Keratinocyte (primary cell): ENCODE results near the gene RING1. TPM values are rescaled to one million over a fixed set of nuclear protein-coding genes. Genes with fewer than 3 reads are reported as not detected.

Experiments used
- DNase-seq: peaks from one replicate; pipeline ENCODE4 v3.0.0-alpha.2; 2011; ENCODE audit warnings: low read depth, missing footprints, low spot score
- FAIRE-seq: peaks from 2 replicates; lab custom pipeline; 2011; peaks lifted over from hg19 to GRCh38; lab: Jason Lieb, UNC
- H2AFZ ChIP-seq: 2 replicates; pipeline ENCODE4 v1.6.0; 2012; ENCODE audit warnings: low read length, control low read depth, inconsistent platforms; ENCODE audit not compliant: control insufficient read depth
- H3K27ac ChIP-seq: 2 replicates; pipeline ENCODE4 v1.5.1; 2011; ENCODE audit warnings: low read length; ENCODE audit not compliant: control insufficient read depth, insufficient read depth
- H3K27me3 ChIP-seq: 3 replicates; pipeline ENCODE4 v1.6.0; 2011; ENCODE audit warnings: low read length; ENCODE audit not compliant: control insufficient read depth, insufficient read depth; ENCODE audit errors: extremely low read depth
- H3K36me3 ChIP-seq, 2 experiments: 2 replicates in 1 of 2; 3 replicates in 1 of 2; pipeline ENCODE4 v1.5.1; 2011; ENCODE audit warnings: low read length in 2 of 2, mild to moderate bottlenecking in 1 of 2; ENCODE audit not compliant: control insufficient read depth in 2 of 2, insufficient read depth in 2 of 2; ENCODE audit errors: extremely low read depth in 1 of 2
- H3K4me1 ChIP-seq: 3 replicates; pipeline ENCODE4 v1.5.1; 2011; ENCODE audit warnings: low read length; ENCODE audit not compliant: control insufficient read depth, insufficient read depth; ENCODE audit errors: extremely low read depth
- H3K4me2 ChIP-seq: 3 replicates; pipeline ENCODE4 v1.6.0; 2011; ENCODE audit warnings: low read depth, low read length; ENCODE audit not compliant: control insufficient read depth, insufficient read depth; ENCODE audit errors: extremely low read depth
- H3K4me3 ChIP-seq, 3 experiments: fragments of 200-600 bp in 1 of 3; sonication (generic) in 1 of 3; 2 replicates in 2 of 3; 3 replicates in 1 of 3; pipeline ENCODE4 v1.5.1; 2011 to 2016; ENCODE audit warnings: low read length in 3 of 3, mild to moderate bottlenecking in 3 of 3, control low read depth in 2 of 3, inconsistent platforms in 1 of 3, low read depth in 1 of 3, mixed read lengths in 1 of 3, mixed run types in 1 of 3, moderate library complexity in 1 of 3; ENCODE audit not compliant: control insufficient read depth in 2 of 3, insufficient read depth in 2 of 3; ENCODE audit errors: extremely low read depth in 1 of 3
- H3K79me2 ChIP-seq: 2 replicates; pipeline ENCODE4 v1.6.0; 2012; ENCODE audit warnings: low read length; ENCODE audit not compliant: control insufficient read depth, insufficient read depth
- H3K9ac ChIP-seq: 3 replicates; pipeline ENCODE4 v1.6.0; 2011; ENCODE audit warnings: low read length; ENCODE audit not compliant: control insufficient read depth, insufficient read depth; ENCODE audit errors: extremely low read depth
- H3K9me1 ChIP-seq: 3 replicates; pipeline ENCODE4 v1.6.0; 2011; ENCODE audit warnings: low read length; ENCODE audit not compliant: control insufficient read depth, insufficient read depth; ENCODE audit errors: extremely low read depth
- H3K9me3 ChIP-seq: 2 replicates; pipeline ENCODE4 v1.5.1; 2012; ENCODE audit warnings: low read depth, low read length; ENCODE audit not compliant: control insufficient read depth
- H4K20me1 ChIP-seq: 3 replicates; pipeline ENCODE4 v1.6.0; 2011; ENCODE audit warnings: low read length; ENCODE audit not compliant: control insufficient read depth, insufficient read depth; ENCODE audit errors: extremely low read depth
- EZH2 ChIP-seq: IDR thresholded peaks from one replicate; pipeline ENCODE4 v1.6.1; 2012; ENCODE audit warnings: inconsistent platforms, mild to moderate bottlenecking, low read length, moderate library complexity
- dilution Hi-C: fragments of 300-500 bp; cut with MboI; formaldehyde crosslinking; loops from one replicate; pipeline ENCODE4 v1.7.0; 2020; ENCODE audit warnings: low sequenced_read_pairs; ENCODE audit not compliant: extremely low pct_ligation_motif_present
- polyA plus RNA-seq, 5 experiments: library from polyadenylated mRNA; depleted of rRNA in 3 of 5; stranded (reverse) in 3 of 5; stranded (forward) in 1 of 5; unstranded in 1 of 5; fragments of >200 nt; gene quantifications; 1 replicate in 1 of 5; 2 replicates in 3 of 5; 3 replicates in 1 of 5; pipeline versions ENCODE4 v1.2.1 to v1.2.3, GENCODE V29; 2011 to 2012; ENCODE audit warnings: missing spikeins in 2 of 5, low read depth in 1 of 5, low replicate concordance in 1 of 5
- TF ChIP-seq, protein P1 (sequence below), 3 experiments: IDR thresholded peaks in 1 of 3; conservative IDR thresholded peaks in 1 of 3; optimal IDR thresholded peaks in 1 of 3; 2 replicates in 2 of 3; 3 replicates in 1 of 3; pipeline versions ENCODE3 to v1.5.1; 2011; ENCODE audit warnings: low read length in 3 of 3, mild to moderate bottlenecking in 3 of 3, moderate library complexity in 2 of 3, control low read depth in 1 of 3, inconsistent platforms in 1 of 3; ENCODE audit not compliant: insufficient read depth in 2 of 3; ENCODE audit errors: extremely low read depth in 1 of 3

RING1 gene
- polyA plus RNA-seq, 1 donor (not counting 4 experiments of a cell fraction or from before 2014, with no cell fraction given) = 23.0 TPM

- H3K9ac ChIP-seq = no peak overlapping the region
- TF ChIP-seq, protein P1, sequence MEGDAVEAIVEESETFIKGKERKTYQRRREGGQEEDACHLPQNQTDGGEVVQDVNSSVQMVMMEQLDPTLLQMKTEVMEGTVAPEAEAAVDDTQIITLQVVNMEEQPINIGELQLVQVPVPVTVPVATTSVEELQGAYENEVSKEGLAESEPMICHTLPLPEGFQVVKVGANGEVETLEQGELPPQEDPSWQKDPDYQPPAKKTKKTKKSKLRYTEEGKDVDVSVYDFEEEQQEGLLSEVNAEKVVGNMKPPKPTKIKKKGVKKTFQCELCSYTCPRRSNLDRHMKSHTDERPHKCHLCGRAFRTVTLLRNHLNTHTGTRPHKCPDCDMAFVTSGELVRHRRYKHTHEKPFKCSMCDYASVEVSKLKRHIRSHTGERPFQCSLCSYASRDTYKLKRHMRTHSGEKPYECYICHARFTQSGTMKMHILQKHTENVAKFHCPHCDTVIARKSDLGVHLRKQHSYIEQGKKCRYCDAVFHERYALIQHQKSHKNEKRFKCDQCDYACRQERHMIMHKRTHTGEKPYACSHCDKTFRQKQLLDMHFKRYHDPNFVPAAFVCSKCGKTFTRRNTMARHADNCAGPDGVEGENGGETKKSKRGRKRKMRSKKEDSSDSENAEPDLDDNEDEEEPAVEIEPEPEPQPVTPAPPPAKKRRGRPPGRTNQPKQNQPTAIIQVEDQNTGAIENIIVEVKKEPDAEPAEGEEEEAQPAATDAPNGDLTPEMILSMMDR (optimal IDR thresholded peaks at IDR 0.05 in 1 of 3, IDR thresholded peaks at IDR 0.05 in 1 of 3, conservative IDR thresholded peaks at IDR 0.05 in 1 of 3; ENCODE audit: extremely low read depth in 1 of 3, insufficient read depth in 2 of 3, low read length in 3 of 3) = no peak
- H3K4me1 ChIP-seq = no peaks in the 10 kb centered on the region
- H3K9me1 ChIP-seq = no peaks in the 10 kb centered on the region
- no peak for DNase-seq
- H3K79me2 ChIP-seq = no peaks in the 10 kb centered on the region
- H3K36me3 ChIP-seq = peaks cover 0 to 1% of the 10 kb centered on the region in 2 experiments
- no peak overlapping the region for H2AFZ ChIP-seq
- H3K4me2 ChIP-seq = no peak overlapping the region
- FAIRE-seq = no peak
- dilution Hi-C loops = no loop called here
- peaks cover 31% of the 10 kb centered on the region for H3K27me3 ChIP-seq
- no peaks in the 10 kb centered on the region for H4K20me1 ChIP-seq
- H3K4me3 ChIP-seq = no peak overlapping the region
- no peaks in the 10 kb centered on the region for H3K9me3 ChIP-seq
- no peak overlapping the region for H3K27ac ChIP-seq
Observed at GRCh38 chr6:33189625-33190448, 18.5 kb upstream of the RING1 start.

- Histone ChIP-seq H3K9me1 (no peaks in the 10 kb centered on the region), H3K27ac (no peak overlapping the region), H2AFZ (no peak overlapping the region), H4K20me1 (no peaks in the 10 kb centered on the region), H3K36me3 (peaks cover 1 to 3% of the 10 kb centered on the region in 2 experiments), H3K4me1 (no peaks in the 10 kb centered on the region), H3K9me3 (no peaks in the 10 kb centered on the region), H3K9ac (no peak overlapping the region), H3K79me2 (no peaks in the 10 kb centered on the region), H3K4me2 (no peak overlapping the region), H3K27me3 (peaks cover 31% of the 10 kb centered on the region), H3K4me3 (no peak overlapping the region)
- DNase-seq = no peak
- dilution Hi-C loops = no loop called here
- no peak for FAIRE-seq
- TF ChIP-seq, protein P1 (optimal IDR thresholded peaks at IDR 0.05 in 1 of 3, IDR thresholded peaks at IDR 0.05 in 1 of 3, conservative IDR thresholded peaks at IDR 0.05 in 1 of 3; ENCODE audit: extremely low read depth in 1 of 3, insufficient read depth in 2 of 3, low read length in 3 of 3) = no peak
- TF ChIP-seq EZH2 = no peak
Observed at GRCh38 chr6:33190504-33191107, 17.7 kb upstream of the RING1 start.
